Peyer's patch (tissue), 4 donors: ENCODE measurements around the gene AKTIP.
"Not testable (repeated sequence)": the region's sequence is repeated elsewhere in the genome, so short reads cannot be mapped to it uniquely, and the experiment has no call there.

Experiments used
- CTCF ChIP-seq, 6 experiments: fragments of 450-650 bp in 4 of 6; fragments of 200-600 bp in 2 of 6; sonication (generic) in 1 of 6; IDR thresholded peaks; one replicate each; pipeline ENCODE4 v1.5.1; 2017 to 2019; ENCODE audit warnings: antibody characterized with exemption in 6 of 6, mild to moderate bottlenecking in 3 of 6, moderate library complexity in 1 of 6
- POLR2A ChIP-seq, 2 donors: fragments of 450-650 bp; IDR thresholded peaks; one replicate each; pipeline ENCODE4 v1.5.1; 2017; ENCODE audit warnings: antibody characterized with exemption in 2 of 2, mild to moderate bottlenecking in 2 of 2, moderate library complexity in 2 of 2

- not testable (repeated sequence) for TF ChIP-seq CTCF, POLR2A (IDR thresholded peaks at IDR 0.05)
Observed at GRCh38 chr16:53539346-53539745, 36.3 kb upstream of the AKTIP start.
